SU-DHL-6 (cell line): Measurements from ENCODE around the gene PDGFD.

ENCODE experiments used
- H2AFZ ChIP-seq: fragments of 200-600 bp; sonication (generic); 2 replicates; pipeline ENCODE4 v1.6.1; 2014; ENCODE audit warnings: low read depth, mild to moderate bottlenecking, moderate library complexity, mixed read lengths, antibody characterized with exemption, low read length; ENCODE audit not compliant: severe bottlenecking
- H3F3A ChIP-seq: fragments of 200-600 bp; shearing (Covaris generic); 2 replicates; pipeline ENCODE4 v1.6.0; 2016; ENCODE audit warnings: antibody characterized with exemption, mild to moderate bottlenecking; ENCODE audit not compliant: insufficient read depth
- H3K27ac ChIP-seq: fragments of 200-600 bp; sonication (generic); 2 replicates; pipeline ENCODE4 v1.5.1; 2016; ENCODE audit warnings: low read depth, mild to moderate bottlenecking, low read length, moderate library complexity, mixed read lengths
- H3K27me3 ChIP-seq: fragments of 200-600 bp; sonication (generic), shearing (Covaris generic); 2 replicates; pipeline ENCODE4 v1.6.0; 2014; ENCODE audit warnings: mild to moderate bottlenecking, low read length
- H3K36me3 ChIP-seq: fragments of 200-600 bp; sonication (generic); 2 replicates; pipeline ENCODE4 v1.6.1; 2014; ENCODE audit warnings: mild to moderate bottlenecking, low read length, mixed read lengths
- H3K4me2 ChIP-seq: fragments of 300-600, 200-600 bp; shearing (Covaris generic), sonication (generic); 2 replicates; pipeline ENCODE4 v1.6.0; 2014; ENCODE audit warnings: low read length, low read depth, mild to moderate bottlenecking; ENCODE audit not compliant: poor library complexity, severe bottlenecking
- H3K4me3 ChIP-seq: fragments of 200-600 bp; sonication (generic); 2 replicates; pipeline ENCODE4 v1.5.1; 2014; ENCODE audit warnings: antibody characterized with exemption, low read length, mild to moderate bottlenecking, mixed read lengths; ENCODE audit not compliant: insufficient read depth, poor library complexity, severe bottlenecking
- H3K79me2 ChIP-seq: fragments of 200-600 bp; sonication (generic); 2 replicates; pipeline ENCODE4 v1.6.1; 2014; ENCODE audit warnings: mild to moderate bottlenecking, low read length, moderate library complexity; ENCODE audit not compliant: insufficient read depth
- H3K9ac ChIP-seq: fragments of 200-600 bp; sonication (generic); 2 replicates; pipeline ENCODE4 v1.7.0; 2014; ENCODE audit warnings: mild to moderate bottlenecking, low read length
- H3K9me2 ChIP-seq: fragments of 200-600 bp; sonication (generic); replicated peaks from 2 replicates; pipeline ENCODE4 v1.6.1; 2014; ENCODE audit warnings: low read length; ENCODE audit not compliant: insufficient read depth
- H3K9me3 ChIP-seq: fragments of 200-600 bp; sonication (generic); 2 replicates; pipeline ENCODE4 v1.6.1; 2014; ENCODE audit warnings: low read length, mixed read lengths; ENCODE audit not compliant: insufficient read depth
- H4K20me1 ChIP-seq: fragments of 200-600 bp; sonication (generic); 2 replicates; pipeline ENCODE4 v1.6.1; 2014; ENCODE audit warnings: low read depth, mild to moderate bottlenecking, antibody characterized with exemption, low read length, moderate library complexity, mixed read lengths
- EZH2phosphoT487 ChIP-seq: fragments of 200-600 bp; sonication (generic), shearing (Covaris generic); conservative IDR thresholded peaks from 2 replicates; pipeline ENCODE4 v1.6.1; 2018; ENCODE audit warnings: mild to moderate bottlenecking, antibody characterized with exemption, low read length, moderate library complexity, mixed read lengths
- TF ChIP-seq, protein P1 (sequence below): fragments of 200-600 bp; sonication (generic); IDR thresholded peaks from one replicate; pipeline ENCODE4 v1.5.1; 2017; ENCODE audit warnings: antibody characterized with exemption, mild to moderate bottlenecking, low read length, moderate library complexity; ENCODE audit not compliant: insufficient read depth, poor library complexity, severe bottlenecking

PDGFD gene

DNA sequence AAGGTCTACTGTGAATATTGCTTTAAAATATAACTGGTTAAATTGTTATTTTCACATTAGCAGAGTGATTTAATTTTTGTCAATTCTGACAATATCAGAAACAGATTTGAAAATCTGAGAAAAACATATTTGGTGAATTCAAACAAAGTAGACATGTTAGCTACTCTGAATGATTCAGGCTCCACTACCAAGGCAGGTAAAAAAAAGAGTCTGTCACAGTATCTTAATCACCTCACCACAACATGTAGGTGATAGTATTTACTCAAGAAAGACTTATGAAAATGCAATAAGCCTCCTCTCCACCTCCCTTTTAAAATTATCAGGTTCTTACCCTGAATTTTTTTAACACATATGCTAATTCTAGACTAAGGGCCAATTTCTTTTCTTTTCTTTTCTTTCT is 85.0 kb downstream of the PDGFD start:
- no peak overlapping the region for H2AFZ ChIP-seq
- TF ChIP-seq EZH2phosphoT487 = no peak
- TF ChIP-seq, protein P1, sequence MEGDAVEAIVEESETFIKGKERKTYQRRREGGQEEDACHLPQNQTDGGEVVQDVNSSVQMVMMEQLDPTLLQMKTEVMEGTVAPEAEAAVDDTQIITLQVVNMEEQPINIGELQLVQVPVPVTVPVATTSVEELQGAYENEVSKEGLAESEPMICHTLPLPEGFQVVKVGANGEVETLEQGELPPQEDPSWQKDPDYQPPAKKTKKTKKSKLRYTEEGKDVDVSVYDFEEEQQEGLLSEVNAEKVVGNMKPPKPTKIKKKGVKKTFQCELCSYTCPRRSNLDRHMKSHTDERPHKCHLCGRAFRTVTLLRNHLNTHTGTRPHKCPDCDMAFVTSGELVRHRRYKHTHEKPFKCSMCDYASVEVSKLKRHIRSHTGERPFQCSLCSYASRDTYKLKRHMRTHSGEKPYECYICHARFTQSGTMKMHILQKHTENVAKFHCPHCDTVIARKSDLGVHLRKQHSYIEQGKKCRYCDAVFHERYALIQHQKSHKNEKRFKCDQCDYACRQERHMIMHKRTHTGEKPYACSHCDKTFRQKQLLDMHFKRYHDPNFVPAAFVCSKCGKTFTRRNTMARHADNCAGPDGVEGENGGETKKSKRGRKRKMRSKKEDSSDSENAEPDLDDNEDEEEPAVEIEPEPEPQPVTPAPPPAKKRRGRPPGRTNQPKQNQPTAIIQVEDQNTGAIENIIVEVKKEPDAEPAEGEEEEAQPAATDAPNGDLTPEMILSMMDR = no peak
- H3K27ac ChIP-seq = no peak overlapping the region
- H3K9me3 ChIP-seq = no peaks in the 10 kb centered on the region
- H3F3A ChIP-seq = peaks cover 12% of the 10 kb centered on the region
- H3K36me3 ChIP-seq = no peaks in the 10 kb centered on the region
- no peaks in the 10 kb centered on the region for H3K27me3 ChIP-seq
- H3K9me2 ChIP-seq = no peaks in the 10 kb centered on the region
- no peak overlapping the region for H3K9ac ChIP-seq
- H3K4me3 ChIP-seq = no peak overlapping the region
- H3K79me2 ChIP-seq = no peaks in the 10 kb centered on the region
- no peak overlapping the region for H3K4me2 ChIP-seq
- H4K20me1 ChIP-seq = no peaks in the 10 kb centered on the region

GRCh38 chr11:104078245-104078644 is 85.7 kb downstream of the PDGFD start:
- Histone ChIP-seq H3K4me3 (no peak overlapping the region), H3K27ac (no peak overlapping the region), H3K79me2 (no peaks in the 10 kb centered on the region), H2AFZ (no peak overlapping the region), H3K4me2 (no peak overlapping the region), H3F3A (peaks cover 19% of the 10 kb centered on the region), H4K20me1 (no peaks in the 10 kb centered on the region), H3K9ac (no peak overlapping the region), H3K9me2 (no peaks in the 10 kb centered on the region), H3K36me3 (no peaks in the 10 kb centered on the region), H3K9me3 (no peaks in the 10 kb centered on the region), H3K27me3 (no peaks in the 10 kb centered on the region)
- no peak for TF ChIP-seq EZH2phosphoT487
- TF ChIP-seq, protein P1 = no peak

DNA sequence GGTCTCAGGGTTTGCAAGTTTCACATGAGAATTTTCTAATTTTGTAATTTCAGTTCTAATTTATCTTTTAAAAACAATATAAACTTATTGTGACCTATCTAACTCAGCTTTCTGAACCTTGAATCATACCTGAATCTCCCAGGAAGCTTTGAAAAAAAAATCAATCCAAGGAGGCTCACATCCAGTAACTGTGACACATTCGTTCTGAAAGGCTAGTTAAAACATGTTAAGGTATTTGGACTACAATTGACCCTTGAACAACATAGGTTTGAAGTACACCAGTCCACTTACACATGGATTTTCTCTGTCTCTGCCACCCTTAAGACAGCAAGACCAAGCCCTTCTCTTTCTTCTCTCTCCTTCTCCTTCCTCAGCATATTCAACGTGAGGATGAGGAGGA is 87.5 kb downstream of the PDGFD start:
- H3K27ac ChIP-seq = no peak overlapping the region
- no peaks in the 10 kb centered on the region for H4K20me1 ChIP-seq
- TF ChIP-seq, protein P1 = no peak
- TF ChIP-seq EZH2phosphoT487 = no peak
- no peaks in the 10 kb centered on the region for H3K79me2 ChIP-seq
- H3K4me3 ChIP-seq = no peak overlapping the region
- peaks cover 22% of the 10 kb centered on the region for H3F3A ChIP-seq
- H3K27me3 ChIP-seq = no peaks in the 10 kb centered on the region
- H3K9me3 ChIP-seq = no peaks in the 10 kb centered on the region
- no peak overlapping the region for H3K9ac ChIP-seq
- H3K9me2 ChIP-seq = no peaks in the 10 kb centered on the region
- H2AFZ ChIP-seq = no peak overlapping the region
- H3K36me3 ChIP-seq = no peaks in the 10 kb centered on the region
- no peak overlapping the region for H3K4me2 ChIP-seq

DNA sequence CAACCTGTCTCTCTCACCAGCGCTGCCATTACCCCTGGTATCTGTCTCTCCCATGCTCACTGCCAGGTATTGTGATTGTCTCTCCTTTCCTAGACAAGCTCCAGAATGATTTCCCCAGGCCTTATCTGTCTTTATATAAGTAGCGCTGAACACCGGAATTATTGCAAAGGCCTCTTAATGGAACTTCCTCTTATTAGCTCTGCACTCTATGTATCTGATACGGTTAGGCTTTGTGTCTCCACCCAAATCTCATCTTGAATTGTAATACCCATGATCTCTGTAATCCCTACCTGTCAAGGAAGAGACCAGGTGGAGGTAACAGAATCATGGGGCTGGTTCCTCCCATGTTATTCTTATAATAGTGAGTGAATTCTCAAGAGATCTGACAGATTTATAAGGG is 88.2 kb downstream of the PDGFD start:
- Histone ChIP-seq H3K4me2 (peak overlapping the region; percentile 49), H4K20me1 (no peaks in the 10 kb centered on the region), H3K36me3 (no peaks in the 10 kb centered on the region), H3K27me3 (no peaks in the 10 kb centered on the region), H3K9me3 (no peaks in the 10 kb centered on the region), H3K79me2 (no peaks in the 10 kb centered on the region), H3K9me2 (no peaks in the 10 kb centered on the region), H3K4me3 (no peak overlapping the region), H3K9ac (no peak overlapping the region), H3K27ac (peak overlapping the region; percentile 76; the same call in 1 of the 2 replicates), H2AFZ (no peak overlapping the region), H3F3A (peaks cover 22% of the 10 kb centered on the region)
- TF ChIP-seq, protein P1 = no peak
- no peak for TF ChIP-seq EZH2phosphoT487
